ENCODE data around the gene RPL7L1.

GRCh38 chr6:42864602-42865001 lies 14.8 kb upstream of the RPL7L1 start:
- TF ChIP-seq, protein P1, sequence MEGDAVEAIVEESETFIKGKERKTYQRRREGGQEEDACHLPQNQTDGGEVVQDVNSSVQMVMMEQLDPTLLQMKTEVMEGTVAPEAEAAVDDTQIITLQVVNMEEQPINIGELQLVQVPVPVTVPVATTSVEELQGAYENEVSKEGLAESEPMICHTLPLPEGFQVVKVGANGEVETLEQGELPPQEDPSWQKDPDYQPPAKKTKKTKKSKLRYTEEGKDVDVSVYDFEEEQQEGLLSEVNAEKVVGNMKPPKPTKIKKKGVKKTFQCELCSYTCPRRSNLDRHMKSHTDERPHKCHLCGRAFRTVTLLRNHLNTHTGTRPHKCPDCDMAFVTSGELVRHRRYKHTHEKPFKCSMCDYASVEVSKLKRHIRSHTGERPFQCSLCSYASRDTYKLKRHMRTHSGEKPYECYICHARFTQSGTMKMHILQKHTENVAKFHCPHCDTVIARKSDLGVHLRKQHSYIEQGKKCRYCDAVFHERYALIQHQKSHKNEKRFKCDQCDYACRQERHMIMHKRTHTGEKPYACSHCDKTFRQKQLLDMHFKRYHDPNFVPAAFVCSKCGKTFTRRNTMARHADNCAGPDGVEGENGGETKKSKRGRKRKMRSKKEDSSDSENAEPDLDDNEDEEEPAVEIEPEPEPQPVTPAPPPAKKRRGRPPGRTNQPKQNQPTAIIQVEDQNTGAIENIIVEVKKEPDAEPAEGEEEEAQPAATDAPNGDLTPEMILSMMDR (IDR thresholded peaks at IDR 0.05), result no peak
- TF ChIP-seq POLR2A (IDR thresholded peaks at IDR 0.05), result no peak

Data from thyroid gland (tissue), 4 donors.